K562 (cell line): ENCODE results near the gene SPI1. TPM values are rescaled to one million over a fixed set of nuclear protein-coding genes. Genes with fewer than 3 reads are reported as not detected.
A peak's percentile ranks its signal among the peaks of the same experiment; 100 is the strongest.

Experiments
- DACH1 ChIP-seq: fragments of 450-650 bp; IDR thresholded peaks from 2 replicates; pipeline ENCODE4 v1.6.1; 2018; ENCODE audit not compliant: partially characterized antibody
- ETV5 ChIP-seq: sonication (generic); formaldehyde crosslinking; IDR thresholded peaks from 2 replicates; pipeline ENCODE4 v1.4.0; 2020; ENCODE audit warnings: low read depth, mild to moderate bottlenecking, missing genetic modification reagents
- FOXA3 ChIP-seq, 2 experiments: fragments of 450-650 bp in 1 of 2; sonication (generic) in 1 of 2; formaldehyde crosslinking; IDR thresholded peaks in 1 of 2; conservative IDR thresholded peaks in 1 of 2; 2 replicates each; pipeline versions ENCODE4 v1.4.0 to v1.8.0; 2020 to 2022; ENCODE audit warnings: mild to moderate bottlenecking in 2 of 2, missing genetic modification reagents in 1 of 2
- HCFC1 ChIP-seq: IDR thresholded peaks from 2 replicates; pipeline ENCODE4 v1.6.1; 2012; ENCODE audit warnings: low read depth, low read length, improper control_type of control experiment
- HDGF ChIP-seq: fragments of 450-650 bp; IDR thresholded peaks from 2 replicates; pipeline ENCODE4 v1.6.1; 2016
- MXI1 ChIP-seq: IDR thresholded peaks from 2 replicates; pipeline ENCODE4 v1.6.1; 2011; ENCODE audit warnings: low read depth, mild to moderate bottlenecking, improper control_type of control experiment, low read length
- PTRF ChIP-seq: fragments of 450-650 bp; IDR thresholded peaks from 2 replicates; pipeline ENCODE4 v1.6.1; 2016; ENCODE audit warnings: mild to moderate bottlenecking, missing genetic modification characterization, missing compliant biosample characterization
- PYGO2 ChIP-seq: fragments of 450-650 bp; IDR thresholded peaks from 2 replicates; pipeline ENCODE4 v1.6.1; 2016; ENCODE audit warnings: mild to moderate bottlenecking, missing genetic modification characterization, moderate library complexity, missing compliant biosample characterization
- SAFB ChIP-seq: fragments of 200-400 bp; formaldehyde crosslinking; IDR thresholded peaks from 2 replicates; pipeline ENCODE4 v1.6.1; 2017; ENCODE audit warnings: low read depth, low read length, borderline replicate concordance
- SMC3 ChIP-seq: conservative IDR thresholded peaks from 2 replicates; pipeline ENCODE4 v1.6.1; 2011; ENCODE audit warnings: low read depth, low read length, improper control_type of control experiment; ENCODE audit not compliant: insufficient read depth
- SRSF1 ChIP-seq: fragments of 200-400 bp; formaldehyde crosslinking; IDR thresholded peaks from 2 replicates; pipeline ENCODE4 v1.6.1; 2017; ENCODE audit warnings: mild to moderate bottlenecking, low read depth, low read length, moderate library complexity
- STAG1 ChIP-seq: sonication (generic); formaldehyde crosslinking; IDR thresholded peaks from 2 replicates; pipeline ENCODE4 v1.5.0; 2020; ENCODE audit warnings: missing genetic modification reagents, borderline replicate concordance
- TAF15 ChIP-seq: fragments of 200-400 bp; formaldehyde crosslinking; IDR thresholded peaks from 2 replicates; pipeline ENCODE4 v1.6.1; 2017; ENCODE audit warnings: mild to moderate bottlenecking, low read depth, low read length, moderate library complexity
- ZNF551 ChIP-seq: fragments of 250-450 bp; sonication (Bioruptor Pico); IDR thresholded peaks from 2 replicates; pipeline ENCODE4 v1.5.0; 2021; ENCODE audit warnings: mild to moderate bottlenecking, moderate library complexity
- ZNF699 ChIP-seq: fragments of 250-450 bp; sonication (Bioruptor Pico); IDR thresholded peaks from 2 replicates; pipeline ENCODE4 v1.8.0; 2021; ENCODE audit warnings: mild to moderate bottlenecking, moderate library complexity; ENCODE audit not compliant: insufficient replicate concordance
- ZNF766 ChIP-seq: fragments of 200-800 bp; sonication (Bioruptor generic); conservative IDR thresholded peaks from 2 replicates; pipeline ENCODE4 v1.6.1; 2016; ENCODE audit warnings: missing genetic modification characterization, missing compliant biosample characterization
- polyA plus RNA-seq, 8 experiments: library from polyadenylated mRNA; depleted of rRNA in 4 of 8; stranded (reverse) in 5 of 8; unstranded in 3 of 8; fragments of >200 nt; fragmentation: Nextera tagmentation in 2 of 8; fragmentation: Illumina TruSeq in 1 of 8; extraction: Ambion mirVana in 2 of 8; extraction: Trizol in 1 of 8; gene quantifications; 2 replicates each; pipeline versions ENCODE4 v1.2.1 to v1.2.3, GENCODE V29; 2011 to 2014; ENCODE audit warnings: inconsistent platforms in 1 of 8, missing spikeins in 1 of 8
- total RNA-seq, 7 experiments: library from RNA; depleted of rRNA in 6 of 7; stranded (reverse); fragments of >200 nt in 6 of 7; fragmentation: Illumina TruSeq in 2 of 7; extraction: Trizol in 2 of 7; gene quantifications; 2 replicates each; pipeline versions ENCODE4 v1.2.1 to v1.2.3, GENCODE V29; 2011 to 2021; ENCODE audit warnings: low replicate concordance in 1 of 7
- TF ChIP-seq, protein P1 (sequence below): sonication (generic); formaldehyde crosslinking; IDR thresholded peaks from 2 replicates; pipeline ENCODE4 v1.8.1; 2023; ENCODE audit warnings: mild to moderate bottlenecking, missing genetic modification reagents
- TF ChIP-seq, protein P2 (sequence below): fragments of 250-450 bp; sonication (Bioruptor Pico); IDR thresholded peaks from 2 replicates; pipeline ENCODE4 v1.4.0; 2020; ENCODE audit warnings: mild to moderate bottlenecking, moderate library complexity
- TF ChIP-seq, protein P3 (sequence below): IDR thresholded peaks from 3 replicates; pipeline ENCODE4 v1.6.1; 2011; ENCODE audit warnings: borderline replicate concordance, mild to moderate bottlenecking, moderate library complexity; ENCODE audit not compliant: insufficient read length; ENCODE audit errors: extremely low read depth

SPI1 gene
- total and polyA plus RNA-seq, 9 of the 15 experiments (the other 6 are each of a cell fraction or from before 2014, with no cell fraction given), result 0.10 to 33.7 (median 10.3) TPM

DNA sequence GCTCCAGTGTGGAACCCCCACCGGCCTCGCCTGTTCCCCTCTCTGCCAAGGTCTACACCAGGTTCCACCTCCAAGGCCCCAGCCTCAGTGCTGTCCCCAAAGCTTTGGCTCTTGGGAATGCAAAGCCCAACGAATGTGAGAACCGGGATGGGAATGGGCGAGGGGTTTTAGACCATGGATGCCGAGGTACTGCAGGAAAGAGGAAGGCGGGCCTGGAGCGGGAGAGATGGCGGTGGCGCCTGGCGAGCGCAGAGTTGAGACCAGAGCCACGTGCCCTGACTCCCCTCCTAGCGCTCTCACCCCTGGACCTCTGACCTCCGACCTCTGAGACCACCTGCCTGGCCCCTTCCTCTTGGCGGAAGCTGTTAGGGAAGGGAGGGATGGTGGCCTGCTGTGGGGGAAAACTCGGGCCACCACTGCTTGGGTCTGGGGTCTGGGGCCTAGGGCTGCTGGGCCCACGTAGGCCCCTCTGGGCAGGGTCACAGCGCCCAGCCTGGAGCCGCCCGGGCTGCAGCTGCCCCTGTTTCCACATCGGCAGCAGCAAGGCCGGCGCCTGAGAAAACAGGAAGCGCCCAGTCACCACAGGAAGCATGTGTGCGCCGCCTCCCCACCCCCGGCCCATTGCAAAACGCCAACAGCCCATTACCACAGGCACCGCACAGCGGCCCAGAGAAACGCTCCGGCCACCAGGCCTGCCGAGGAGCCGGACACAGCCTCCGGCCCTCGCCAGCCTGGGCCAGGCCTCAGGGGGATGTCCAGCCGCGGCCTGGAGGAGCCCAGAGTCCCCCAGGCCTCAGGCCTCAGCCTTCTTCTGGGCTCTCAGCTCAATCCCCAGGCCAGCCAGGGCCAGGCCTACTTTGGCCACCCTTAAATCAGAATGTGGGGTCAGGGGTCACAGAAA, 16.2 kb upstream of the SPI1 start (continued):
- TF ChIP-seq, protein P1, sequence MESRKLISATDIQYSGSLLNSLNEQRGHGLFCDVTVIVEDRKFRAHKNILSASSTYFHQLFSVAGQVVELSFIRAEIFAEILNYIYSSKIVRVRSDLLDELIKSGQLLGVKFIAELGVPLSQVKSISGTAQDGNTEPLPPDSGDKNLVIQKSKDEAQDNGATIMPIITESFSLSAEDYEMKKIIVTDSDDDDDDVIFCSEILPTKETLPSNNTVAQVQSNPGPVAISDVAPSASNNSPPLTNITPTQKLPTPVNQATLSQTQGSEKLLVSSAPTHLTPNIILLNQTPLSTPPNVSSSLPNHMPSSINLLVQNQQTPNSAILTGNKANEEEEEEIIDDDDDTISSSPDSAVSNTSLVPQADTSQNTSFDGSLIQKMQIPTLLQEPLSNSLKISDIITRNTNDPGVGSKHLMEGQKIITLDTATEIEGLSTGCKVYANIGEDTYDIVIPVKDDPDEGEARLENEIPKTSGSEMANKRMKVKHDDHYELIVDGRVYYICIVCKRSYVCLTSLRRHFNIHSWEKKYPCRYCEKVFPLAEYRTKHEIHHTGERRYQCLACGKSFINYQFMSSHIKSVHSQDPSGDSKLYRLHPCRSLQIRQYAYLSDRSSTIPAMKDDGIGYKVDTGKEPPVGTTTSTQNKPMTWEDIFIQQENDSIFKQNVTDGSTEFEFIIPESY (CRISPR knock-in tag), result peak; percentile 97
- TF ChIP-seq, protein P2, sequence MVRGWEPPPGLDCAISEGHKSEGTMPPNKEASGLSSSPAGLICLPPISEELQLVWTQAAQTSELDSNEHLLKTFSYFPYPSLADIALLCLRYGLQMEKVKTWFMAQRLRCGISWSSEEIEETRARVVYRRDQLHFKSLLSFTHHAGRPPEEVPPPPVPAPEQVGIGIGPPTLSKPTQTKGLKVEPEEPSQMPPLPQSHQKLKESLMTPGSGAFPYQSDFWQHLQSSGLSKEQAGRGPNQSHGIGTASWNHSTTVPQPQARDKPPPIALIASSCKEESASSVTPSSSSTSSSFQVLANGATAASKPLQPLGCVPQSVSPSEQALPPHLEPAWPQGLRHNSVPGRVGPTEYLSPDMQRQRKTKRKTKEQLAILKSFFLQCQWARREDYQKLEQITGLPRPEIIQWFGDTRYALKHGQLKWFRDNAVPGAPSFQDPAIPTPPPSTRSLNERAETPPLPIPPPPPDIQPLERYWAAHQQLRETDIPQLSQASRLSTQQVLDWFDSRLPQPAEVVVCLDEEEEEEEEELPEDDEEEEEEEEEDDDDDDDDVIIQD (CRISPR knock-in tag), result no peak
- TF ChIP-seq SRSF1 (no peak), DACH1 (no peak), MXI1 (no peak), STAG1 (CRISPR knock-in tag) (no peak), ZNF699 (CRISPR knock-in tag) (no peak), ZNF766 (CRISPR knock-in tag) (peak; percentile 64; the same call in 1 of the 2 replicates), HCFC1 (no peak; the same call in 1 of the 2 replicates), FOXA3 (CRISPR knock-in tag; conservative IDR thresholded peaks at IDR 0.05 in 1 of 2, IDR thresholded peaks at IDR 0.05 in 1 of 2) (no peak), HDGF (no peak), TAF15 (no peak), SAFB (no peak), ZNF551 (CRISPR knock-in tag) (no peak), ETV5 (CRISPR knock-in tag) (peak; percentile 73), SMC3 (no peak), PYGO2 (no peak), PTRF (tag) (no peak)
- TF ChIP-seq, protein P3, sequence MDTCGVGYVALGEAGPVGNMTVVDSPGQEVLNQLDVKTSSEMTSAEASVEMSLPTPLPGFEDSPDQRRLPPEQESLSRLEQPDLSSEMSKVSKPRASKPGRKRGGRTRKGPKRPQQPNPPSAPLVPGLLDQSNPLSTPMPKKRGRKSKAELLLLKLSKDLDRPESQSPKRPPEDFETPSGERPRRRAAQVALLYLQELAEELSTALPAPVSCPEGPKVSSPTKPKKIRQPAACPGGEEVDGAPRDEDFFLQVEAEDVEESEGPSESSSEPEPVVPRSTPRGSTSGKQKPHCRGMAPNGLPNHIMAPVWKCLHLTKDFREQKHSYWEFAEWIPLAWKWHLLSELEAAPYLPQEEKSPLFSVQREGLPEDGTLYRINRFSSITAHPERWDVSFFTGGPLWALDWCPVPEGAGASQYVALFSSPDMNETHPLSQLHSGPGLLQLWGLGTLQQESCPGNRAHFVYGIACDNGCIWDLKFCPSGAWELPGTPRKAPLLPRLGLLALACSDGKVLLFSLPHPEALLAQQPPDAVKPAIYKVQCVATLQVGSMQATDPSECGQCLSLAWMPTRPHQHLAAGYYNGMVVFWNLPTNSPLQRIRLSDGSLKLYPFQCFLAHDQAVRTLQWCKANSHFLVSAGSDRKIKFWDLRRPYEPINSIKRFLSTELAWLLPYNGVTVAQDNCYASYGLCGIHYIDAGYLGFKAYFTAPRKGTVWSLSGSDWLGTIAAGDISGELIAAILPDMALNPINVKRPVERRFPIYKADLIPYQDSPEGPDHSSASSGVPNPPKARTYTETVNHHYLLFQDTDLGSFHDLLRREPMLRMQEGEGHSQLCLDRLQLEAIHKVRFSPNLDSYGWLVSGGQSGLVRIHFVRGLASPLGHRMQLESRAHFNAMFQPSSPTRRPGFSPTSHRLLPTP, result no peak
